HUES48 (cell line): ENCODE data around the gene NBEAL2.

Experiments
- H3K27ac ChIP-seq: one replicate; pipeline ENCODE4 v1.7.0; 2013; ENCODE audit warnings: low read depth, low read length, inconsistent platforms
- H3K27me3 ChIP-seq: 2 replicates; pipeline ENCODE4 v1.6.1; 2013; ENCODE audit warnings: mild to moderate bottlenecking, low read length; ENCODE audit not compliant: control insufficient read depth, insufficient read depth
- H3K36me3 ChIP-seq: 2 replicates; pipeline ENCODE4 v1.6.1; 2013; ENCODE audit warnings: low read length; ENCODE audit not compliant: control insufficient read depth, insufficient read depth
- H3K4me1 ChIP-seq: 2 replicates; pipeline ENCODE4 v1.6.1; 2013; ENCODE audit warnings: mild to moderate bottlenecking, low read length; ENCODE audit not compliant: control insufficient read depth, insufficient read depth
- H3K4me3 ChIP-seq: 2 replicates; pipeline ENCODE4 v1.5.1; 2013; ENCODE audit warnings: mild to moderate bottlenecking, low read depth, low read length
- H3K9ac ChIP-seq: 2 replicates; pipeline ENCODE4 v1.6.1; 2013; ENCODE audit warnings: mild to moderate bottlenecking, low read depth, low read length, moderate library complexity
- H3K9me3 ChIP-seq: 2 replicates; pipeline ENCODE4 v1.6.1; 2013; ENCODE audit warnings: low read length; ENCODE audit not compliant: control insufficient read depth, insufficient read depth

NBEAL2 gene

DNA sequence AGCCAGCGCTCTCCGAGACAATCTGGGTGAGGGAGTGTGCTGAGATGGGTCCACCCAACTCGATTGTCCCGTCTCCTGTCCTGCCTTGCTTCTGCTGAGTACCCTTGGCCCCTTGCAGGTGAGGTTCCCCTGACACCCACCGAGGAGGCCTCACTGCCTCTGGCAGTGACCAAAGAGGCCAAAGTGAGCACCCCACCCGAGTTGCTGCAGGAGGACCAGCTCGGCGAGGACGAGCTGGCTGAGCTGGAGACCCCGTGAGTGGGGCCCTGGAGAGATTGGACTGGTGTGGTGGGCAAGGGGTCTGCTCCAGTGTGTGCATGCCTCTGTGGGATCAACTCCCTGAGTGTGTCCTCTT lies 23.6 kb downstream of the NBEAL2 start:
- H3K27ac ChIP-seq, result no peak overlapping the region
- peaks cover 89% of the 10 kb centered on the region for H3K36me3 ChIP-seq
- H3K9ac ChIP-seq, result no peak overlapping the region
- no peaks in the 10 kb centered on the region for H3K9me3 ChIP-seq
- no peaks in the 10 kb centered on the region for H3K4me1 ChIP-seq
- no peak overlapping the region for H3K4me3 ChIP-seq
- no peaks in the 10 kb centered on the region for H3K27me3 ChIP-seq

DNA sequence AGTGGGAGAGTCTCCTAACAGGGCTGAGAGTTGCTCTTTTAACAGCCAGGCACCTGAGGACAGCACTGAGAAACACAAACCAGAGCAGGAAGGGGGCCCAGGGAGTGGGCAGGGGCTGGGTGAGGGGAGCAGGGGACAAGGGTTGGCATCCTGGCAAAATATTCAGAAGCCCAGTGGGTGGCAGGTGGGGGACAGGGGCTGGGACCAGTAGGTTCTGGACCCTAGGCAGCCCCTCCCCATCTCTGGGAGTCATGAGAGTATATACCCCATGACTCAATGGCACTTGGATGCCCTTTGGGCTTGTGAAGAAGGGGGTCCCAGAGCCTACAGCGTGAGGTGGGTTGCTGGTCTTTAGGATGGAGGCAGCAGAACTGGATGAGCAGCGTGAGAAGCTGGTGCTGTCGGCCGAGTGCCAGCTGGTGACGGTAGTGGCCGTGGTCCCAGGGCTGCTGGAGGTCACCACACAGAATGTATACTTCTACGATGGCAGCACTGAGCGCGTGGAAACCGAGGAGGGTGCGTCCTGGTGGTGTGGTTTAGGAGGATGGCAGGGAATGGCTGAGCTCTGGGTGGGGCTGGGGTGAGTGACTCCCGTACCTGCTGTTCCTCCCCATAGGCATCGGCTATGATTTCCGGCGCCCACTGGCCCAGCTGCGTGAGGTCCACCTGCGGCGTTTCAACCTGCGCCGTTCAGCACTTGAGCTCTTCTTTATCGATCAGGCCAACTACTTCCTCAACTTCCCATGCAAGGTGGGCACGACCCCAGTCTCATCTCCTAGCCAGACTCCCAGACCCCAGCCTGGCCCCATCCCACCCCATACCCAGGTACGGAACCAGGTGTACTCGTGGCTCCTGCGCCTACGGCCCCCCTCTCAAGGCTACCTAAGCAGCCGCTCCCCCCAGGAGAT lies 24.2 kb downstream of the NBEAL2 start:
- no peak overlapping the region for H3K9ac ChIP-seq
- H3K4me1 ChIP-seq, result no peaks in the 10 kb centered on the region
- no peak overlapping the region for H3K27ac ChIP-seq
- no peaks in the 10 kb centered on the region for H3K27me3 ChIP-seq
- no peaks in the 10 kb centered on the region for H3K9me3 ChIP-seq
- no peak overlapping the region for H3K4me3 ChIP-seq
- peaks cover 88% of the 10 kb centered on the region for H3K36me3 ChIP-seq

DNA sequence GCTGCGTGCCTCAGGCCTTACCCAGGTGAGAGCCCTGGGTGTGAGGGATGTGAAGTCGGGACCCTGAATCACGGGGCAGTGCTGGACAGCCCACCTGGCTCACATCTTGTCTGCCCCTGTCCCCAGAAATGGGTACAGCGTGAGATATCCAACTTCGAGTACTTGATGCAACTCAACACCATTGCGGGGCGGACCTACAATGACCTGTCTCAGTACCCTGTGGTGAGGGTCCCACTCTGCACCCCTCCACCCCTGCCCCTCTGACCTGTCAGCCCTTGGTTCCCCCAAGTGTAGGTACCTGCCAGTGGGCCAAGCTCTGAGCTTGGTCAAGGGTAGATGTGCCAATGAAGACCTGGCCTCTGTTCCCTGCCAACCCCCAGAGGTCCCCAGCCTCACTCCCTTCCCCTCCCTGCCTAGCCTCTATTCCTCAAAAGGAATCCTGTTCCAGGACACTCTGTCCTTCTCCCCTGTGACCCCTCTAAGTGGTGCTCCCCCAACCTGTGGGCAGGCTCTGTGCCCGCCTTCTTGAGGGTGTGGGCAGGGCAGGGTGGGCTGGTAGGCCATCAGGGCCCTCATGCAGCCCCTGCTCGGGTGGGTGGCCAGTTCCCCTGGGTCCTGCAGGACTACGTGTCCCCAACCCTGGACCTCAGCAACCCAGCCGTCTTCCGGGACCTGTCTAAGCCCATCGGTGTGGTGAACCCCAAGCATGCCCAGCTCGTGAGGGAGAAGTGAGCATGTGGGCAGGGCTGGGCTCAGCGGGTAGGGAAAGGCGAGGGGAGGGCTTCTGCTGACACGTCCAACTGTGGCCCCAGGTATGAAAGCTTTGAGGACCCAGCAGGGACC lies 25.1 kb downstream of the NBEAL2 start:
- no peak overlapping the region for H3K27ac ChIP-seq
- no peak overlapping the region for H3K4me3 ChIP-seq
- no peaks in the 10 kb centered on the region for H3K9me3 ChIP-seq
- no peak overlapping the region for H3K9ac ChIP-seq
- H3K27me3 ChIP-seq, result no peaks in the 10 kb centered on the region
- peaks cover 79% of the 10 kb centered on the region for H3K36me3 ChIP-seq
- H3K4me1 ChIP-seq, result no peaks in the 10 kb centered on the region

DNA sequence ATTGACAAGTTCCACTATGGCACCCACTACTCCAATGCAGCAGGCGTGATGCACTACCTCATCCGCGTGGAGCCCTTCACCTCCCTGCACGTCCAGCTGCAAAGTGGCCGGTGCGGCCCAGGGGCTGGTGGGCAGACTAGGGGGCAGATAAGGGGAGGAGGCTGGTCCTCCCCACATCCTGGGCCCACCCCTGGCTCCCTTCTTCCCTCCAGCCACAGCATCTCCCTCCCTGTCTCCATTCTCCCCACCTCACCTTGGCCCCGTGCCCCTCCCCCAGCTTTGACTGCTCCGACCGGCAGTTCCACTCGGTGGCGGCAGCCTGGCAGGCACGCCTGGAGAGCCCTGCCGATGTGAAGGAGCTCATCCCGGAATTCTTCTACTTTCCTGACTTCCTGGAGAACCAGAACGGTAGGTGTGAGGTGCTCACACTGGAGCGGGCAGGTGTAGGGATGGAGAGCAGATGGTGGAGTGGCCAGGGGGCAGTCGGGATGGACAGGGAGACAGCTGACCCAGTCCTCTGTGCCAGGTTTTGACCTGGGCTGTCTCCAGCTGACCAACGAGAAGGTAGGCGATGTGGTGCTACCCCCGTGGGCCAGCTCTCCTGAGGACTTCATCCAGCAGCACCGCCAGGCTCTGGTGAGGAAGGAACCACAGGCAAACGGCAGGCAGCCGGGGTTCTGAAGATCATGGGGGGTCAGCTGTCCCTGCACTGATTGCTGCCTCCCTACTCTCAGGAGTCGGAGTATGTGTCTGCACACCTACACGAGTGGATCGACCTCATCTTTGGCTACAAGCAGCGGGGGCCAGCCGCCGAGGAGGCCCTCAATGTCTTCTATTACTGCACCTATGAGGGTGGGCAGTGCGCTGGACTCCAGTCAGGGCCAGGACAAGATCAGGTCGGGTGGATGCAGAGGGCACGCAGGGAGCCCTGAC lies 26.0 kb downstream of the NBEAL2 start:
- no peaks in the 10 kb centered on the region for H3K27me3 ChIP-seq
- H3K4me3 ChIP-seq, result no peak overlapping the region
- H3K27ac ChIP-seq, result no peak overlapping the region
- peaks cover 71% of the 10 kb centered on the region for H3K36me3 ChIP-seq
- H3K4me1 ChIP-seq, result peaks cover 6% of the 10 kb centered on the region
- no peaks in the 10 kb centered on the region for H3K9me3 ChIP-seq
- no peak overlapping the region for H3K9ac ChIP-seq

DNA sequence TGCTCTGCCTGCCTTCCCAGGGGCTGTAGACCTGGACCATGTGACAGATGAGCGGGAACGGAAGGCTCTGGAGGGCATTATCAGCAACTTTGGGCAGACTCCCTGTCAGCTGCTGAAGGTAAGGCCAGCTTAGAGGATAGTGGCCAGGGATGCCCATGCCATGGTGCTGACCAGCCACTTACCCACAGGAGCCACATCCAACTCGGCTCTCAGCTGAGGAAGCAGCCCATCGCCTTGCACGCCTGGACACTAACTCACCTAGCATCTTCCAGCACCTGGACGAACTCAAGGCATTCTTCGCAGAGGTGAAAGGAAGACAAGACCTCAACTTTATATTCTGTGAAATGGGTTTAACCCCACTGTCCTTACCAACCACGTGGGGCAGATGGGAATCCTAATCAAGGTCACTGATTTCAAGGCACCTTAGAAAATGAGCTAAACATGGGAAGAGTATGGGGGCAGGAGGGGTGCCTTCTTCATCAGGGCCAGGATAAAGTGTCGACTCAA lies 26.7 kb downstream of the NBEAL2 start:
- Histone ChIP-seq H3K4me1 (peaks cover 6% of the 10 kb centered on the region), H3K27me3 (no peaks in the 10 kb centered on the region), H3K27ac (no peak overlapping the region), H3K9ac (no peak overlapping the region), H3K36me3 (peaks cover 64% of the 10 kb centered on the region), H3K9me3 (no peaks in the 10 kb centered on the region), H3K4me3 (no peak overlapping the region)

DNA sequence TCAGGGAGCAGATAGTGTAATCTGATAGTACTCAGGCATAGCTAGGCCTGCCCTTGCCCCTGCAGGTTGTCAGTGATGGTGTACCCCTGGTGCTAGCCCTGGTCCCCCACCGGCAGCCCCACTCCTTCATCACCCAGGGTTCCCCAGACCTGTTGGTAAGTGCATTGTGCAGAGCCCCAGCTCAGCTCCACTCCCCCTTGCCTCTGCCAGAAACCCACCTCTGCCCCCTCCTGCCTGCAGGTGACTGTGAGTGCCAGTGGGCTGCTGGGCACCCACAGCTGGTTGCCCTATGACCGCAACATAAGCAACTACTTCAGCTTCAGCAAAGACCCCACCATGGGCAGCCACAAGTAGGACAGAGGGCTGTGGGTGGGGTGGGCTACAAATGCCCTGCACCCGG lies 27.5 kb downstream of the NBEAL2 start:
- H3K27me3 ChIP-seq, result no peaks in the 10 kb centered on the region
- H3K9ac ChIP-seq, result no peak overlapping the region
- no peak overlapping the region for H3K4me3 ChIP-seq
- no peaks in the 10 kb centered on the region for H3K9me3 ChIP-seq
- H3K36me3 ChIP-seq, result peaks cover 56% of the 10 kb centered on the region
- H3K4me1 ChIP-seq, result peaks cover 6% of the 10 kb centered on the region
- H3K27ac ChIP-seq, result no peak overlapping the region

DNA sequence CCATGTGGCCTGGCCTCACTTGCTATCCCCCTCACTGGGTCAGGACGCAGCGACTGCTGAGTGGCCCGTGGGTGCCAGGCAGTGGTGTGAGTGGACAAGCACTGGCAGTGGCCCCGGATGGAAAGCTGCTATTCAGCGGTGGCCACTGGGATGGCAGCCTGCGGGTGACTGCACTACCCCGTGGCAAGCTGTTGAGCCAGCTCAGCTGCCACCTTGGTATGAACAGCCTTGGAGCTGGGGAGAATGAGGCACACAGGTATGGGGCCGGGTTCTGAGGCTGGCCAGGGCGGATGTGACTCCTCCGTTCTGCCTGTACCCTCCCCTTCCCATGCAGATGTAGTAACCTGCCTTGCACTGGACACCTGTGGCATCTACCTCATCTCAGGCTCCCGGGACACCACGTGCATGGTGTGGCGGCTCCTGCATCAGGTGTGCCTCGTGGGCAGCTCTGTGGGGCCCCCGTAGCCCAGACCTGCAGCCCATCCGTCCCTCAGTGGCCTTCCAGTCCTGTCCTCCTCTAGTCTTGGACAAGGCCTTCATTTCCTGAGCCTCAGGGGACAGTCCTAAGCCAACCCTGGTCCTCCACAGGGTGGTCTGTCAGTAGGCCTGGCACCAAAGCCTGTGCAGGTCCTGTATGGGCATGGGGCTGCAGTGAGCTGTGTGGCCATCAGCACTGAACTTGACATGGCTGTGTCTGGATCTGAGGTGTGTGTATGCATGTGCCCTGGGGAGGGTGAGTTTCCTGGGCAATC lies 28.2 kb downstream of the NBEAL2 start:
- Histone ChIP-seq H3K9ac (no peak overlapping the region), H3K9me3 (no peaks in the 10 kb centered on the region), H3K36me3 (peaks cover 51% of the 10 kb centered on the region), H3K4me1 (peaks cover 6% of the 10 kb centered on the region), H3K27me3 (no peaks in the 10 kb centered on the region), H3K27ac (no peak overlapping the region), H3K4me3 (no peak overlapping the region)

DNA sequence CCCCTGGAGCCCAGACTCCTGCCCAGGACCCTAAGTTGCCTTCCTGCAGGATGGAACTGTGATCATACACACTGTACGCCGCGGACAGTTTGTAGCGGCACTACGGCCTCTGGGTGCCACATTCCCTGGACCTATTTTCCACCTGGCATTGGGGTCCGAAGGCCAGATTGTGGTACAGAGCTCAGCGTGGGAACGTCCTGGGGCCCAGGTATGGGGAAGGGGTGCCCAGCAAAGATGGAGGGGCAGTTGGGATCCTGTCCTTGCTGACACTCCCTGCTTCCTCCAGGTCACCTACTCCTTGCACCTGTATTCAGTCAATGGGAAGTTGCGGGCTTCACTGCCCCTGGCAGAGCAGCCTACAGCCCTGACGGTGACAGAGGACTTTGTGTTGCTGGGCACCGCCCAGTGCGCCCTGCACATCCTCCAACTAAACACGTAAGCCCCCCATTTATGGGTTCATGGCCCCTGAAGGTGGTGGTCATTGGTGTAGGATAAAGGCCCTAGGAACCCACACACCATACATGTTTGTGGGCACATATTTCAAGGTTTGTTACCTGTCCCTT lies 28.8 kb downstream of the NBEAL2 start:
- H3K36me3 ChIP-seq, result peaks cover 45% of the 10 kb centered on the region
- H3K4me1 ChIP-seq, result peaks cover 6% of the 10 kb centered on the region
- peak overlapping the region; percentile 7; the same call in 1 of the 2 replicates for H3K9ac ChIP-seq
- H3K27ac ChIP-seq, result no peak overlapping the region
- H3K9me3 ChIP-seq, result no peaks in the 10 kb centered on the region
- H3K27me3 ChIP-seq, result no peaks in the 10 kb centered on the region
- H3K4me3 ChIP-seq, result no peak overlapping the region; the same call in 1 of the 2 replicates

DNA sequence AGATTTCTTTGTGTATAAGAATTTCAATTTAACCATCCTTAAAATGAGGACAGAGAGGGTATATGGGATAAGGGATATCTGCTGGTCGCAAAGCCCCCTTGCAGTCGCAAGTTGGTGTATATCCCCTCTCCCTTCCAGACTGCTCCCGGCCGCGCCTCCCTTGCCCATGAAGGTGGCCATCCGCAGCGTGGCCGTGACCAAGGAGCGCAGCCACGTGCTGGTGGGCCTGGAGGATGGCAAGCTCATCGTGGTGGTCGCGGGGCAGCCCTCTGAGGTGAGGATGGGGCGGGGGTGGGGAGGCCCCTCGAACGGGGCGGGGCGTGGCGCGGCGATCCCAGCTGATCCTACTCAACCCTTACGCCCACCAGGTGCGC lies 29.4 kb downstream of the NBEAL2 start:
- no peaks in the 10 kb centered on the region for H3K9me3 ChIP-seq
- H3K27ac ChIP-seq, result peak overlapping the region; percentile 96
- H3K4me3 ChIP-seq, result peak overlapping the region; percentile 66; the same call in 1 of the 2 replicates
- H3K36me3 ChIP-seq, result peaks cover 40% of the 10 kb centered on the region
- H3K27me3 ChIP-seq, result no peaks in the 10 kb centered on the region
- H3K9ac ChIP-seq, result peak overlapping the region; percentile 7; the same call in 1 of the 2 replicates
- peaks cover 6% of the 10 kb centered on the region for H3K4me1 ChIP-seq
